Myocyte (in vitro differentiated cells): Measurements from ENCODE around the gene S100A3. TPM values are rescaled to one million over a fixed set of nuclear protein-coding genes. Genes with fewer than 3 reads are reported as not detected.

Source experiments
- DNase-seq: peaks from one replicate; pipeline ENCODE4 v3.0.0-alpha.2; 2012; ENCODE audit warnings: low read depth
- total RNA-seq: library from RNA; depleted of rRNA; stranded (reverse); fragments of >200 nt; gene quantifications from 2 replicates; pipeline ENCODE4 v1.2.3, GENCODE V29; 2014

Gene S100A3
- total RNA-seq, 1 donor from 2014 or later: 7.8 TPM

DNA sequence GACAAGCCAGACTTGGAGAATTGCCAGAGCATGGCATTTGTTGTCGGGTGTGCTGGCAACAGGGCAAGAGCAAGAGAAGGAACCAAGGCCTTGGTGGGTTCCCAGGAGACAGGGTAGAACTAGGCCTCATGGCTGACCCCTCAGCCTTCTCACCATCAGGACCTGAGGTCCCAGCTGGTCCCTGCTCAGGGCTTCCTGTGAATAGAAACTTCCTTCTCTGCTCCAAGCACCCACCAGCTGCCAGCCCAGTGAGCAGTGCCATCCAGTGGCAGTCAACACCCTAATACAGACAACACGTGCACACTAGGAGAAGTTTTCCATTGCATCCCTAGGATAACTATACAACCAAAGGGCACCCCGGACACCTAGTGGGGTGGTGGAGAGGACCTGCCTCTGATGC, 36.0 kb downstream of the S100A3 start:
- DNase-seq: peak; percentile 47

DNA sequence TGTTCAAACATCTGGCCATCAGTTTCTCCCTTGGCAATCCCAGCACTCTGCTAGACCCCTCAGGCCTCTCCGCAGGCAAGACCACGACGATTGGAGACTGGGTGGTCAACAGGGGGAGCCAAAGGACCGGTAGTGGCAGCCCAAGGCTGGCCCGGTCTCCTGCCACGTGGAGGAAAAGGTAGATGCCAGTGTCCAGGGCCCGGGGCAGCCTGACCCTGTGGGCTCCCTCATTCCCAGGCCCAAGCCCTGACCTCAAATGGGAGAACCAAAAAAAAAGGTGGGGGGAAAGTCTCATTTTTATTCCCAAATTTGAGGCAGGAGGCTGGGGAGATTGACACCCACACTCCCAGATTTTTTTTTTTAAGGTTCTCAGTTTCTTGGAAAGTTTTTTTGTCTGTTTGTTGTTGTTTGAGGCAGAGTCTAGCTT, 38.1 kb downstream of the S100A3 start:
- peak; percentile 82 for DNase-seq

DNA sequence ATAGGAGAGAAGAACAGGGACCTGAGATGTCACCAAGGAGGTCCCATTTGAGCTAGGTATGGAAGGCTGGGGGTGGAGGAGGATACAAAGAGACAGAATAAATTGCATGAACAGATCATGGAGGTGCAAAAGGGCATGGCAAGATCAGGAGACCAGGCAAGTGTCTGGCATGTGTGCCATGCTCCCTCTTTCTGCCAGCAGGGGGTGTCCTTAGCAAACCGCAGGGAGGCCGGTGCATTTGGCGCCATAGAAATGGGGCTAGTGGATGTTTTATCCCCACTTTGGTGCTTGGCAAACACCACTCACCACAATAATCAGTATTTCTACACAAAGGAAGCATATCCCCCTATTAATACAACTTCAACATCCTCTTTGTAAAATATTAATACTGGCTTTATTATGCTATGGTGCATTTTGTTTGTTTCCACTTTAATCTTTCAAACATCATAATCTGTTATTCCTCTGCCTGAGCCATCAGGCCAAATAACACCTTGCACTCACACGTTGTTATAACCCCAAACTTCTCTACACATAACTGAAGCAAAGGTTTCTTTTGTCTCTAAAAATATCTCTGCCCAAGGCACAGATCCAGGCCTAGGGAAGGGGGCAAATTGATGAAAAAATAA, 39.2 kb downstream of the S100A3 start:
- peak; percentile 49 for DNase-seq

DNA sequence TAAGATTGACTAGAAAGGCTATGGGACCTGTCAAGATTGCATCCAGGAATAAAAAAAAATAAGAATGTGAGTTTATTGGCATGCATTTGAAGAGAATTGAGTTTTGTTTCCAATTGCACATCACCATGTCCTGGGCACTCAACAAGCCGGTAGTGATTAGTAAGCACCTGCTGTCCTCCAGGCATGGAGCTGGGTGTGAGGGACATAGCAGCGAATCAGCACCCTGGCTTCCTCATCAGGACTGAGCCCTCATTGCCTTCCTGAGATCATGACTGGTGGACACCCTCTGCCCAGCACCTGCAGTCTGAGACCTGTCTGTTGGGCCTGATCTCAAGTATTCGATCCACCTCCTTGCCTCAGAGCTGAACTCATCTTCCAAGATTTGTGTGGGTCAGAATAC, 40.0 kb downstream of the S100A3 start:
- DNase-seq: no peak

DNA sequence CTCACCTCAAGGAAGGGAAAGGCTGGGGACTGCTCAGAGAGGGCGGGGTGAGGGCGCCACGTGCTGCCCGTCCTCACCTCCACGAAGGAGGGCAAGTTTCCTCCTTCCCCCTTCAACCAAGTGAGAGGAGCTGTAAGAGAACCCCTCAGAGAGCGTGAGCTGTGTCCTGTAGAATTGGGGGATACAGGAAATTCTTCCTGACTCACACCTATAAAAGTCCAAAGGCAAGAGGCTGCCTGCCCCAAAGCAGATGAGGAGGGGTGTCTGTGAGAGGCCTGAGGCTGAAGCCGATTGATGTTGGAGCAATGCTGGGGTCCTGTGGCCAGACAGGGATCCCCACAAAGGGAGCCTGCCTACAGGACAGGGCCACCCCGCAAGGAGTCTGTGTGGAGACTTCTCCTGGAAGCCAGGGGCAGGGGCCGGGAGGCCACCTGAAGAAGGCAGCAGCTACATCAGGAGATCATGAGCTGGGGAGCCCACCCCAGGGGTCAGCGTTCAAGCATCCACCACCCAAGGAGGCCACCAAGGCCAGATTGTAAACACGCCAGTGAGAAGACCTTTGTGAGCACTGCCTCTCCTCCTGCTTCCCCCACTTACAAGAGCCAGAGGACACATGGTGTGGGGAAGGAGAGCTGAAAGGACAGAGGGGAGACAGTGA, 41.0 kb downstream of the S100A3 start:
- no peak for DNase-seq

DNA sequence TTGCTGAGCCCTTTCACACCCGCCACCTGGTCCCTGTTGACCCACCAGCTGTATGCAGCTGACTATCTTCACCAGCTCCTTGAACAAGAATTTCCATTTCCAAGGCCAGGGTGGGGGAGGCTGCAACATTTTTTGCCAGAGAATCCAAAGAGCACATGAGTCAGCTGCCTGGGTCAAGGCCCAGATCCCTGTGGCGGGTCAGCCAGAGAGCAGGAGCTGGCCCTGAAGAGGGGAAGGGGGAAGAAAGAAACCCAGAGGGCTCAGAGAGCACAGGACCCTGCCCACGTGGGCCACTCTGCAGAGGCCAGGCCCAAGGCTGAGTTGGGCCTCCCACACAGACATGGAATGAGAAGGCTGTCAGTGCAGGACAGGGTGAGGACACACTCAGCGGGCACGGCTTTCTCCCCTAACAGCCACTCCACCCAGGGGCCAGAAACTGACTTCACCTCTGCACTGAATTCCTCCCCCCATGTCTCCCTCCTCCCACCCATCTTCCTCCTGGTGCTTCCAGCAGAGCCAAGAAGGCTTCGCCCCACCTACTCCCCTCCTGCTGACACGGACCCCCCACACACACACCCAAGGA, 42.1 kb downstream of the S100A3 start:
- peak; percentile 91 for DNase-seq

DNA sequence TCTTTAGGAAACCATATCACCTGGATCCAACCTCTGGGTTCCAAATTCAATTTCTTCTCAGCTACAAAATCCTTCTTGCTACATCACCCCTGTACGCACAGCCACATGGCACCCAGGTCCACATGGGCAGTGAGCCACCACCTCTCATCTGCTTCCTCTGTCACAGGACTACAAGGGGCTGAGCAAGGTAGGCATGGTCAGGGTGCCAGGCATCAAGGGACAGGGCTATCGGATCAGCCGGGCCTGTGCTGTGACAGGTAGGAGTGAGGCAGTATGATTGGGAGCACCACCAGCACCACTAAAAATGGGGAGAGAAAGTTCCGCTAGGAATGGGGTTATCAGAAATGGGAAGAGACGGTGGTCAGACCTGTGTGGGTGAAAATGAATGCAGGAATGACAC, 42.7 kb downstream of the S100A3 start:
- no peak for DNase-seq

DNA sequence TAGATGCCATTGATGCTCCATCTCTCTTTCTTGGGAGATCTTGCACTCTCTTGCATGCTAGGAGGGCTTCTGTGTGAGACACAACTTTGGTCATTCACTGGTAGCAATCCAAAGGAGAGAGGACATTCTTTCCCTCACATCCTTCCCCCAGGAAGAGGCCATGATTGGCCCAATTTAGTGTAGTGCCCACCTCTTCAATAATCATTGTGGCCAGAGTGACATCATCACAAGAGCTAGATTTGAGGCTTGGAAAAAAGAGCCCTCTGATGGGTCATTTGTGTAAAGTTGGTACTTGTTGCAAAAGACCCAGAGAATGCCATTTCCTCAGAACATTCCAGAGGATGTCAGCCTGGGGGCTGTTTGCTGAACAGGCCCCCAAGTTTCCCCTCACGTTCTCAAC, 43.5 kb downstream of the S100A3 start:
- DNase-seq: no peak

DNA sequence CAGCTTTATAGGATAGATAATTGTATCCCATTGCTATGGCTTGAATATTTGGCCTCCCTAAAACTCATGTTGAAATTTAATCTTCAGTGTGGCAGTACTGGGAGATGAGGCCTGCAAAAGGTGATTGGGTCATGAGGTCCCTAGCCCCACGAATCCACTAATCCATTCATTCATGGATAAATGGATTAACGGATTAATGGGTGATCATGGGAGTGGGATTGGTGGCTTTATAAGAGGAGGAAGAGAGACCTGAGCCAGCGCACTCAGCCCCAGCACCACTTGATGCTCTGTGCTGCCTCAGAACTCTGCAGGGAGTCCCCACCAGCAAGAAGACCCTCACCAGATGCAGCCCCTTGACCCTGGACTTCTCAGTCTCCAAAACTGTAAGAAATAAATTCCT, 45.3 kb downstream of the S100A3 start:
- no peak for DNase-seq

DNA sequence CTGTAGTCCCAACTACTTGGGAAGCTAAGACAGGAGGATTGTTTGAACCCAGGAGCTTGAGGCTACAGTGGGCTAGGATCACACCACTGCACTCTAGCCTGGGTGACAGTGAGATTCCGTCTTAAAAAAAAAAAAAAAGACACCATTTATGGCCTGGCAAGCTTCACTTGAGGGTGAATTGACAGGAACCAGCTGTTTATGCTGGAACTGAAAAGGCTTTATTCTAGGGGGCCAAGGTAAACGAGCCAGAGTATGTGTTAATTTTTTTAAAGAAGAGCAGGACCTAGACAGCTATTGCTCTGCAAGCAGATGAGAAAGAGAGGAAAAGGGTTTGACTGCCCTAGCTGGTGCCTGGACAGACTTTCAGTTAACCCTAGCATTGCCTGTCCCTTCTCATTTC, 50.3 kb downstream of the S100A3 start:
- DNase-seq: no peak

Other genes with a start within 250 kb of the S100A3 start
- gene PGLYRP3, start 236.3 kb downstream of the S100A3 start, total RNA-seq: not detected in 2 replicates
- not detected in 2 replicates for gene PGLYRP4, start 200.4 kb downstream of the S100A3 start, total RNA-seq
- not detected in 2 replicates for gene S100A9, start 191.4 kb downstream of the S100A3 start, total RNA-seq
- gene S100A12, start 173.6 kb downstream of the S100A3 start, total RNA-seq: not detected in 2 replicates
- gene S100A8, start 158.2 kb downstream of the S100A3 start, total RNA-seq: not detected in 2 replicates
- gene S100A7A, start 132.7 kb downstream of the S100A3 start, total RNA-seq: not detected in 2 replicates
- gene S100A7, start 88.6 kb downstream of the S100A3 start, total RNA-seq: not detected in 2 replicates
- 423 and 449 TPM in 2 replicates for gene S100A6, start 13.3 kb downstream of the S100A3 start, total RNA-seq
- gene S100A5, start 8.3 kb downstream of the S100A3 start, total RNA-seq: 2.5 and 2.9 TPM in 2 replicates
- gene S100A4, start 3.5 kb downstream of the S100A3 start, total RNA-seq: 757 and 902 TPM in 2 replicates
- gene S100A2, start 16.6 kb upstream of the S100A3 start, total RNA-seq: 6.4 and 7.1 TPM in 2 replicates
- gene S100A16, start 63.9 kb upstream of the S100A3 start, total RNA-seq: 591 and 800 TPM in 2 replicates
- gene S100A14, start 67.1 kb upstream of the S100A3 start, total RNA-seq: not detected in 2 replicates
- gene S100A13, start 78.2 kb upstream of the S100A3 start, total RNA-seq: 237 and 291 TPM in 2 replicates
- 0.52 and 3.3 TPM in 2 replicates for gene S100A1, start 79.2 kb upstream of the S100A3 start, total RNA-seq
- gene CHTOP, start 84.8 kb upstream of the S100A3 start, total RNA-seq: 59.2 and 71.6 TPM in 2 replicates
- 68.3 and 75.1 TPM in 2 replicates for gene SNAPIN, start 109.4 kb upstream of the S100A3 start, total RNA-seq
- 180 and 189 TPM in 2 replicates for gene ILF2, start 121.7 kb upstream of the S100A3 start, total RNA-seq
- not detected in 2 replicates for gene NPR1, start 129.4 kb upstream of the S100A3 start, total RNA-seq
- 24.0 and 27.7 TPM in 2 replicates for gene INTS3, start 178.8 kb upstream of the S100A3 start, total RNA-seq
- gene SLC27A3, start 226.1 kb upstream of the S100A3 start, total RNA-seq: 0.29 and 0.42 TPM in 2 replicates